GM12801 (cell line): ENCODE results near the gene HS6ST3.

Experiments
- CTCF ChIP-seq: IDR thresholded peaks from one replicate; pipeline ENCODE4 v1.5.1; 2011; ENCODE audit warnings: control low read depth; ENCODE audit not compliant: insufficient read length; ENCODE audit errors: extremely low read depth

Gene HS6ST3

GRCh38 chr13:96671073-96671472, 581.2 kb downstream of the HS6ST3 start:
- TF ChIP-seq CTCF, result no peak

GRCh38 chr13:96672016-96672415, 582.1 kb downstream of the HS6ST3 start:
- no peak for TF ChIP-seq CTCF

GRCh38 chr13:96673825-96674224, 583.9 kb downstream of the HS6ST3 start:
- no peak for TF ChIP-seq CTCF

- no peak for TF ChIP-seq CTCF
Measured at GRCh38 chr13:96677029-96677428, 587.1 kb downstream of the HS6ST3 start.

- TF ChIP-seq CTCF, result no peak
Measured at GRCh38 chr13:96678801-96679200, 588.9 kb downstream of the HS6ST3 start.

GRCh38 chr13:96680898-96681297, 591.0 kb downstream of the HS6ST3 start:
- no peak for TF ChIP-seq CTCF

GRCh38 chr13:96681766-96682165, 591.9 kb downstream of the HS6ST3 start:
- TF ChIP-seq CTCF, result no peak

GRCh38 chr13:96684469-96684868, 594.6 kb downstream of the HS6ST3 start:
- no peak for TF ChIP-seq CTCF
